Stomach (tissue), 9 donors: ENCODE data around the gene AJM1. TPM values are rescaled to one million over a fixed set of nuclear protein-coding genes. Genes with fewer than 3 reads are reported as not detected.

Experiments used
- DNase-seq, 2 donors: peaks; one replicate each; pipeline versions ENCODE4 v3.0.0 to v3.0.0-alpha.2; 2013 to 2019
- H3K27ac ChIP-seq, 5 donors: fragments of 200-600 bp in 4 of 5; sonication (generic) in 4 of 5; one replicate each; pipeline ENCODE4 v1.5.1; 2013 to 2019; ENCODE audit warnings: mild to moderate bottlenecking in 1 of 5, moderate library complexity in 1 of 5
- H3K27me3 ChIP-seq, 3 donors: fragments of 200-600 bp; sonication (generic); one replicate each; pipeline ENCODE4 v1.5.1; 2017 to 2019; ENCODE audit warnings: mixed run types in 1 of 3
- H3K36me3 ChIP-seq, 4 donors: fragments of 200-600 bp; sonication (generic); 1 replicate in 3 of 4; 2 replicates in 1 of 4; pipeline ENCODE4 v1.5.1; 2016 to 2019
- H3K4me1 ChIP-seq, 4 donors: fragments of 200-600 bp; sonication (generic); one replicate each; pipeline ENCODE4 v1.5.1; 2016 to 2019
- H3K4me3 ChIP-seq, 4 donors: fragments of 200-600 bp; sonication (generic) in 3 of 4; one replicate each; pipeline ENCODE4 v1.5.1; 2016 to 2019; ENCODE audit warnings: mild to moderate bottlenecking in 1 of 4
- H3K9me3 ChIP-seq, 4 donors: fragments of 200-600 bp; sonication (generic); one replicate each; pipeline ENCODE4 v1.5.1; 2016 to 2019
- CTCF ChIP-seq, 7 experiments: fragments of 450-650 bp in 4 of 7; fragments of 200-600 bp in 3 of 7; sonication (generic) in 3 of 7; IDR thresholded peaks; one replicate each; pipeline ENCODE4 v1.5.1; 2016 to 2019; ENCODE audit warnings: antibody characterized with exemption in 7 of 7, control low read depth in 2 of 7, mild to moderate bottlenecking in 1 of 7
- EP300 ChIP-seq: sonication (generic); formaldehyde crosslinking; IDR thresholded peaks from one replicate; pipeline ENCODE4 v1.6.1; 2017; ENCODE audit warnings: antibody characterized with exemption
- POLR2A ChIP-seq, 4 donors: fragments of 450-650 bp; IDR thresholded peaks; one replicate each; pipeline ENCODE4 v1.6.1; 2016; ENCODE audit warnings: antibody characterized with exemption in 4 of 4, control low read depth in 2 of 4, mild to moderate bottlenecking in 1 of 4, moderate library complexity in 1 of 4
- POLR2AphosphoS5 ChIP-seq, 3 donors: sonication (generic); formaldehyde crosslinking; IDR thresholded peaks; one replicate each; pipeline ENCODE4 v1.6.1; 2016; ENCODE audit warnings: antibody characterized with exemption in 3 of 3
- WGBS, 5 donors: extraction: QIAGEN DNeasy Blood & Tissue Kit in 3 of 5; methylation state at CpG; one replicate each; pipeline versions ENCODE4 v1.1.5 to v1.1.7; 2013 to 2018; 5-methylcytosine and 5-hydroxymethylcytosine counted together
- intact Hi-C: fragments of 100-400 bp; cut with DNase I; formaldehyde crosslinking; loops from one replicate; pipeline ENCODE4 v1.15.1; 2023; ENCODE audit warnings: low total_unique reads
- polyA plus RNA-seq, 3 donors: library from polyadenylated mRNA; stranded (reverse); fragments of 200-250 nt; gene quantifications; one replicate each; pipeline ENCODE4 v1.2.3, GENCODE V29; 2013
- small RNA-seq, 4 donors: library from RNA; depleted of rRNA; stranded (forward); fragments of <200 nt; gene quantifications; one replicate each; pipeline ENCODE3, GENCODE V24; 2016
- total RNA-seq, 5 donors: library from RNA; depleted of rRNA; stranded (reverse); fragments of >200 nt; gene quantifications; one replicate each; pipeline versions ENCODE4 v1.1.0 to v1.2.3, GENCODE V29; 2014 to 2016
- donor health status: healthy with polysubstance abuse.
- donor health status: Bipolar disorder and iron deficiency.
- donor health status: healthy.

Gene AJM1
- total and polyA plus RNA-seq, 8 donors, result 0.46 to 37.4 (median 2.6) TPM

- Histone ChIP-seq H3K9me3 (no peaks in the 10 kb centered on the region), H3K4me1 (peaks cover 15 to 53% (median 40%) of the 10 kb centered on the region in 4 donors), H3K4me3 (peak overlapping the region; percentile 82 to 98 (median 94)), H3K27me3 (no peaks in the 10 kb centered on the region), H3K36me3 (peaks cover 0 to 18% (median 17%) of the 10 kb centered on the region in 4 donors), H3K27ac (peak overlapping the region; percentile 42 to 97 (median 89))
- WGBS, 5 donors, result 1 to 4% (median 1%) methylated on average over 32 to 76 of the region's 76 CpGs
- intact Hi-C loops, result no loop called here
- TF ChIP-seq POLR2AphosphoS5 (IDR thresholded peaks at IDR 0.05) (no peak), EP300 (no peak), POLR2A (IDR thresholded peaks at IDR 0.05) (no peak), CTCF (IDR thresholded peaks at IDR 0.05) (no peak)
- peak in 1 of 2 donors; percentile 66 for DNase-seq
These were observed 44.6 kb downstream of the AJM1 start for GRCh38 chr9:136886610-136887597.

GRCh38 chr9:136888454-136888853, 46.2 kb downstream of the AJM1 start:
- intact Hi-C loops, result no loop called here
- Histone ChIP-seq H3K36me3 (peaks cover 0 to 28% (median 25%) of the 10 kb centered on the region in 4 donors), H3K9me3 (no peaks in the 10 kb centered on the region), H3K27me3 (no peaks in the 10 kb centered on the region), H3K4me1 (peaks cover 7 to 37% (median 28%) of the 10 kb centered on the region in 4 donors), H3K4me3 (no peak overlapping the region), H3K27ac (no peak overlapping the region)
- DNase-seq, result no peak
- TF ChIP-seq EP300 (no peak), POLR2AphosphoS5 (IDR thresholded peaks at IDR 0.05) (no peak), CTCF (IDR thresholded peaks at IDR 0.05) (no peak), POLR2A (IDR thresholded peaks at IDR 0.05) (no peak)
- 53 to 81% (median 66%) methylated on average over 8 of the region's 8 CpGs for WGBS, 5 donors

GRCh38 chr9:136889858-136890257, 47.6 kb downstream of the AJM1 start:
- Histone ChIP-seq H3K4me1 (peaks cover 7 to 35% (median 31%) of the 10 kb centered on the region in 4 donors), H3K9me3 (no peaks in the 10 kb centered on the region), H3K27ac (no peak overlapping the region), H3K4me3 (no peak overlapping the region), H3K36me3 (peaks cover 0 to 38% (median 30%) of the 10 kb centered on the region in 4 donors), H3K27me3 (no peaks in the 10 kb centered on the region)
- no peak for TF ChIP-seq POLR2AphosphoS5 (IDR thresholded peaks at IDR 0.05)
- TF ChIP-seq POLR2A (IDR thresholded peaks at IDR 0.05), result no peak
- no peak for TF ChIP-seq CTCF (IDR thresholded peaks at IDR 0.05)
- TF ChIP-seq EP300, result no peak
- 92 to 96% (median 94%) methylated on average over 42 of the region's 42 CpGs for WGBS, 5 donors
- intact Hi-C loops, result no loop called here
- no peak for DNase-seq

GRCh38 chr9:136890661-136891060, 48.4 kb downstream of the AJM1 start:
- peaks cover 2 to 29% (median 25%) of the 10 kb centered on the region in 4 donors for H3K4me1 ChIP-seq
- 85 to 93% (median 87%) methylated on average over 12 to 13 of the region's 13 CpGs for WGBS, 5 donors
- TF ChIP-seq EP300, result no peak
- TF ChIP-seq POLR2AphosphoS5 (IDR thresholded peaks at IDR 0.05), result no peak
- no peak for TF ChIP-seq CTCF (IDR thresholded peaks at IDR 0.05)
- TF ChIP-seq POLR2A (IDR thresholded peaks at IDR 0.05), result no peak

More at GRCh38 chr9:136890661-136891060, 48.4 kb downstream of the AJM1 start:
- intact Hi-C loops, result no loop called here
- Histone ChIP-seq H3K4me3 (no peak overlapping the region), H3K9me3 (no peaks in the 10 kb centered on the region), H3K27me3 (no peaks in the 10 kb centered on the region), H3K27ac (no peak overlapping the region), H3K36me3 (peaks cover 0 to 45% (median 34%) of the 10 kb centered on the region in 4 donors)
- no peak for DNase-seq

Small RNA genes lying within 50 kb of the gene (small RNA-seq; reads per million reads assigned to genes)
- gene AL355987.2, result 0 reads per million in 4 donors
- 0 reads per million in 4 donors for gene MIR4292
- gene MIR4479, result 0 to 0.10 (median 0) reads per million in 4 donors

Other genes starting within 250 kb of the AJM1 start
- 1,000 to 10,000 TPM in 1 of 5 donors, 10 to 100 TPM in 4; 20.9 to 1,085 (median 42.0) TPM for gene EGFL7, start 179.6 kb upstream of the AJM1 start, total RNA-seq
- gene EGFL7, start 179.6 kb upstream of the AJM1 start, polyA plus RNA-seq, result 100 to 1,000 TPM in 1 of 3 donors, 10 to 100 TPM in 2; 44.8 to 113 (median 79.2) TPM
- 100 to 1,000 TPM in 2 of 5 donors, 10 to 100 TPM in 3; 49.6 to 135 (median 68.8) TPM for gene AGPAT2, start 155.0 kb upstream of the AJM1 start, total RNA-seq
- 10 to 100 TPM; 32.7 to 88.7 (median 75.1) TPM for gene AGPAT2, start 155.0 kb upstream of the AJM1 start, polyA plus RNA-seq
- gene DIPK1B, start 129.9 kb upstream of the AJM1 start, total RNA-seq, result 10 to 100 TPM in 1 of 5 donors, 1 to 10 TPM in 2, under 1 TPM in 1, not detected in 1; 0.45 to 10.4 (median 5.8) TPM
- 1 to 10 TPM; 1.6 to 4.7 (median 4.0) TPM for gene DIPK1B, start 129.9 kb upstream of the AJM1 start, polyA plus RNA-seq
- gene LCN10, start 99.5 kb upstream of the AJM1 start, total RNA-seq, result 10 to 100 TPM in 1 of 5 donors, 1 to 10 TPM in 3, under 1 TPM in 1; 0.58 to 25.5 (median 4.9) TPM
- 10 to 100 TPM in 2 of 3 donors, 1 to 10 TPM in 1; 7.7 to 18.4 (median 10.2) TPM for gene LCN10, start 99.5 kb upstream of the AJM1 start, polyA plus RNA-seq
- gene LCN6, start 94.0 kb upstream of the AJM1 start, total RNA-seq, result 10 to 100 TPM in 2 of 5 donors, 1 to 10 TPM in 1, not detected in 2; 7.0 to 31.2 (median 12.5) TPM
- 10 to 100 TPM; 18.8 to 23.2 (median 19.5) TPM for gene LCN6, start 94.0 kb upstream of the AJM1 start, polyA plus RNA-seq
- gene LCN8, start 84.2 kb upstream of the AJM1 start, total RNA-seq, result not detected
- not detected for gene LCN8, start 84.2 kb upstream of the AJM1 start, polyA plus RNA-seq
- gene LCN15, start 78.0 kb upstream of the AJM1 start, total RNA-seq, result not detected
- not detected for gene LCN15, start 78.0 kb upstream of the AJM1 start, polyA plus RNA-seq
- 100 to 1,000 TPM in 1 of 5 donors, 10 to 100 TPM in 4; 11.1 to 152 (median 64.5) TPM for gene TMEM141, start 51.1 kb upstream of the AJM1 start, total RNA-seq
- gene TMEM141, start 51.1 kb upstream of the AJM1 start, polyA plus RNA-seq, result 100 to 1,000 TPM; 139 to 219 (median 195) TPM
- 10 to 100 TPM in 1 of 5 donors, 1 to 10 TPM in 4; 1.2 to 53.0 (median 6.2) TPM for gene CCDC183, start 46.1 kb upstream of the AJM1 start, total RNA-seq
- 1 to 10 TPM; 1.9 to 5.8 (median 3.5) TPM for gene CCDC183, start 46.1 kb upstream of the AJM1 start, polyA plus RNA-seq
- gene RABL6, start 34.5 kb upstream of the AJM1 start, total RNA-seq, result 100 to 1,000 TPM in 1 of 5 donors, 10 to 100 TPM in 4; 47.4 to 615 (median 65.1) TPM
- gene RABL6, start 34.5 kb upstream of the AJM1 start, polyA plus RNA-seq, result 10 to 100 TPM; 54.2 to 82.1 (median 56.0) TPM
- gene PHPT1, start 6.9 kb downstream of the AJM1 start, total RNA-seq, result 10 to 100 TPM; 31.5 to 45.5 (median 38.8) TPM
- gene PHPT1, start 6.9 kb downstream of the AJM1 start, polyA plus RNA-seq, result 100 to 1,000 TPM; 151 to 168 (median 156) TPM
- 100 to 1,000 TPM in 1 of 5 donors, 1 to 10 TPM in 4; 1.8 to 317 (median 5.8) TPM for gene MAMDC4, start 9.9 kb downstream of the AJM1 start, total RNA-seq
- gene MAMDC4, start 9.9 kb downstream of the AJM1 start, polyA plus RNA-seq, result 10 to 100 TPM in 1 of 3 donors, 1 to 10 TPM in 2; 1.1 to 11.2 (median 3.1) TPM
- gene EDF1, start 23.8 kb downstream of the AJM1 start, total RNA-seq, result 100 to 1,000 TPM; 132 to 229 (median 208) TPM
- 100 to 1,000 TPM; 572 to 798 (median 789) TPM for gene EDF1, start 23.8 kb downstream of the AJM1 start, polyA plus RNA-seq
- gene TRAF2, start 44.0 kb downstream of the AJM1 start, total RNA-seq, result 100 to 1,000 TPM in 1 of 5 donors, 10 to 100 TPM in 2, 1 to 10 TPM in 2; 5.5 to 248 (median 12.8) TPM
- 10 to 100 TPM; 10.0 to 12.1 (median 11.3) TPM for gene TRAF2, start 44.0 kb downstream of the AJM1 start, polyA plus RNA-seq
- gene FBXW5, start 102.3 kb downstream of the AJM1 start, total RNA-seq, result 100 to 1,000 TPM in 4 of 5 donors, 10 to 100 TPM in 1; 47.7 to 435 (median 174) TPM
- 100 to 1,000 TPM in 2 of 3 donors, 10 to 100 TPM in 1; 91.0 to 109 (median 102) TPM for gene FBXW5, start 102.3 kb downstream of the AJM1 start, polyA plus RNA-seq
- not detected for gene C8G, start 102.8 kb downstream of the AJM1 start, total RNA-seq
- gene C8G, start 102.8 kb downstream of the AJM1 start, polyA plus RNA-seq, result 1 to 10 TPM in 2 of 3 donors, not detected in 1; 2.3 to 5.5 TPM
- gene LCN12, start 109.8 kb downstream of the AJM1 start, total RNA-seq, result 1 to 10 TPM in 1 of 5 donors, under 1 TPM in 1, not detected in 3; 0.73 to 2.2 TPM
- gene LCN12, start 109.8 kb downstream of the AJM1 start, polyA plus RNA-seq, result 1 to 10 TPM; 2.3 to 6.3 (median 3.1) TPM
- 10 to 100 TPM in 4 of 5 donors, 1 to 10 TPM in 1; 2.3 to 34.9 (median 30.4) TPM for gene PTGDS, start 135.0 kb downstream of the AJM1 start, total RNA-seq
- 10 to 100 TPM; 18.6 to 64.4 (median 37.3) TPM for gene PTGDS, start 135.0 kb downstream of the AJM1 start, polyA plus RNA-seq
- gene LCNL1, start 140.5 kb downstream of the AJM1 start, total RNA-seq, result not detected
- gene LCNL1, start 140.5 kb downstream of the AJM1 start, polyA plus RNA-seq, result under 1 TPM in 2 of 3 donors, not detected in 1; 0.19 to 0.25 TPM
- 10 to 100 TPM; 11.9 to 93.6 (median 45.2) TPM for gene PAXX, start 149.9 kb downstream of the AJM1 start, total RNA-seq
- gene PAXX, start 149.9 kb downstream of the AJM1 start, polyA plus RNA-seq, result 100 to 1,000 TPM; 158 to 206 (median 178) TPM
- gene CLIC3, start 154.1 kb downstream of the AJM1 start, total RNA-seq, result 1 to 10 TPM in 1 of 5 donors, not detected in 4; 3.3 TPM
- 10 to 100 TPM in 2 of 3 donors, 1 to 10 TPM in 1; 4.3 to 70.9 (median 15.2) TPM for gene CLIC3, start 154.1 kb downstream of the AJM1 start, polyA plus RNA-seq
- gene ABCA2, start 185.8 kb downstream of the AJM1 start, total RNA-seq, result 100 to 1,000 TPM in 1 of 5 donors, 10 to 100 TPM in 3, 1 to 10 TPM in 1; 7.3 to 385 (median 72.8) TPM
- gene ABCA2, start 185.8 kb downstream of the AJM1 start, polyA plus RNA-seq, result 10 to 100 TPM in 2 of 3 donors, 1 to 10 TPM in 1; 9.3 to 25.5 (median 24.4) TPM
- 1 to 10 TPM in 1 of 5 donors, under 1 TPM in 1, not detected in 3; 0.37 to 3.9 TPM for gene FUT7, start 189.6 kb downstream of the AJM1 start, total RNA-seq
- under 1 TPM in 2 of 3 donors, not detected in 1; 0.23 to 0.50 TPM for gene FUT7, start 189.6 kb downstream of the AJM1 start, polyA plus RNA-seq
- gene NPDC1, start 203.7 kb downstream of the AJM1 start, total RNA-seq, result 100 to 1,000 TPM in 4 of 5 donors, 10 to 100 TPM in 1; 20.0 to 276 (median 189) TPM
- 100 to 1,000 TPM; 104 to 186 (median 115) TPM for gene NPDC1, start 203.7 kb downstream of the AJM1 start, polyA plus RNA-seq
- 10 to 100 TPM in 1 of 5 donors, 1 to 10 TPM in 3, not detected in 1; 2.2 to 11.3 (median 6.7) TPM for gene ENTPD2, start 211.6 kb downstream of the AJM1 start, total RNA-seq
- gene ENTPD2, start 211.6 kb downstream of the AJM1 start, polyA plus RNA-seq, result 1 to 10 TPM; 2.0 to 4.8 (median 2.9) TPM
- gene SAPCD2, start 228.1 kb downstream of the AJM1 start, total RNA-seq, result 10 to 100 TPM in 1 of 5 donors, 1 to 10 TPM in 3, not detected in 1; 2.9 to 84.9 (median 4.4) TPM
- 1 to 10 TPM; 1.7 to 5.0 (median 3.8) TPM for gene SAPCD2, start 228.1 kb downstream of the AJM1 start, polyA plus RNA-seq
- 10 to 100 TPM in 3 of 5 donors, 1 to 10 TPM in 2; 4.6 to 95.6 (median 22.8) TPM for gene UAP1L1, start 235.0 kb downstream of the AJM1 start, total RNA-seq
- gene UAP1L1, start 235.0 kb downstream of the AJM1 start, polyA plus RNA-seq, result 1 to 10 TPM; 4.1 to 7.4 (median 6.0) TPM
- gene MAN1B1, start 244.5 kb downstream of the AJM1 start, total RNA-seq, result 100 to 1,000 TPM in 1 of 5 donors, 10 to 100 TPM in 3, 1 to 10 TPM in 1; 4.7 to 167 (median 44.6) TPM
- gene MAN1B1, start 244.5 kb downstream of the AJM1 start, polyA plus RNA-seq, result 10 to 100 TPM; 22.8 to 52.6 (median 35.0) TPM